MM.1S (cell line): ENCODE data around the gene FEN1.
A peak's percentile ranks its signal among the peaks of the same experiment; 100 is the strongest.

Experiments used
- DNase-seq: peaks from one replicate; pipeline ENCODE4 v3.0.0-alpha.2; 2015
- H2AFZ ChIP-seq: fragments of 300-600 bp; sonication (generic); 2 replicates; pipeline ENCODE4 v1.6.0; 2016; ENCODE audit warnings: antibody characterized with exemption, low read length
- H3F3A ChIP-seq: fragments of 300-600 bp; sonication (generic); 2 replicates; pipeline ENCODE4 v1.6.1; 2016; ENCODE audit warnings: mild to moderate bottlenecking, antibody characterized with exemption, low read length, moderate library complexity, mixed read lengths; ENCODE audit not compliant: insufficient read depth
- H3K27ac ChIP-seq: fragments of 300-600 bp; sonication (generic); 2 replicates; pipeline ENCODE4 v1.5.1; 2016; ENCODE audit warnings: mild to moderate bottlenecking, low read length
- H3K27me3 ChIP-seq: fragments of 300-600 bp; sonication (generic); replicated peaks from 2 replicates; pipeline ENCODE4 v1.6.0; 2016; ENCODE audit warnings: low read length; ENCODE audit not compliant: insufficient read depth
- H3K36me3 ChIP-seq: fragments of 300-600 bp; sonication (generic); replicated peaks from 2 replicates; pipeline ENCODE4 v1.6.1; 2016; ENCODE audit warnings: mild to moderate bottlenecking, low read length, mixed read lengths; ENCODE audit not compliant: insufficient read depth
- H3K4me1 ChIP-seq: fragments of 300-600 bp; sonication (generic); 2 replicates; pipeline ENCODE4 v1.6.1; 2016; ENCODE audit warnings: low read length, mixed read lengths
- H3K4me2 ChIP-seq: fragments of 300-600 bp; sonication (generic); 2 replicates; pipeline ENCODE4 v1.6.0; 2016; ENCODE audit warnings: low read depth, low read length
- H3K4me3 ChIP-seq: fragments of 300-600 bp; sonication (generic); 2 replicates; pipeline ENCODE4 v1.5.1; 2016; ENCODE audit warnings: low read length, mixed read lengths
- H3K79me2 ChIP-seq: fragments of 300-600 bp; sonication (generic); 2 replicates; pipeline ENCODE4 v1.6.1; 2016; ENCODE audit warnings: mixed run types, low read length, mixed read lengths
- H3K9ac ChIP-seq: fragments of 300-600 bp; sonication (generic); 2 replicates; pipeline ENCODE4 v1.6.1; 2016; ENCODE audit warnings: low read length, mixed read lengths
- H3K9me2 ChIP-seq: fragments of 300-600 bp; sonication (generic); replicated peaks from 2 replicates; pipeline ENCODE4 v1.6.1; 2016; ENCODE audit warnings: mild to moderate bottlenecking, low read length, mixed read lengths; ENCODE audit not compliant: insufficient read depth
- H3K9me3 ChIP-seq: fragments of 300-600 bp; sonication (generic); replicated peaks from 2 replicates; pipeline ENCODE4 v1.6.1; 2016; ENCODE audit warnings: mild to moderate bottlenecking, low read length, mixed read lengths; ENCODE audit not compliant: insufficient read depth
- H4K20me1 ChIP-seq: fragments of 300-600 bp; sonication (generic); 2 replicates; pipeline ENCODE4 v1.6.1; 2016; ENCODE audit warnings: mild to moderate bottlenecking, low read length, moderate library complexity, mixed read lengths; ENCODE audit not compliant: insufficient read depth
- EZH2 ChIP-seq: fragments of 300-600 bp; sonication (generic); optimal IDR thresholded peaks from 2 replicates; pipeline ENCODE3; 2017; ENCODE audit warnings: low read depth, mild to moderate bottlenecking, antibody characterized with exemption, low read length, mixed read lengths
- EZH2phosphoT487 ChIP-seq: fragments of 300-600 bp; sonication (generic); IDR thresholded peaks from 2 replicates; pipeline ENCODE4 v1.6.1; 2018; ENCODE audit warnings: antibody characterized with exemption, low read length
- TF ChIP-seq, protein P1 (sequence below): fragments of 300-600 bp; sonication (generic); IDR thresholded peaks from 2 replicates; pipeline ENCODE4 v1.5.1; 2016; ENCODE audit warnings: antibody characterized with exemption, low read length, mixed read lengths

The FEN1 gene

DNA sequence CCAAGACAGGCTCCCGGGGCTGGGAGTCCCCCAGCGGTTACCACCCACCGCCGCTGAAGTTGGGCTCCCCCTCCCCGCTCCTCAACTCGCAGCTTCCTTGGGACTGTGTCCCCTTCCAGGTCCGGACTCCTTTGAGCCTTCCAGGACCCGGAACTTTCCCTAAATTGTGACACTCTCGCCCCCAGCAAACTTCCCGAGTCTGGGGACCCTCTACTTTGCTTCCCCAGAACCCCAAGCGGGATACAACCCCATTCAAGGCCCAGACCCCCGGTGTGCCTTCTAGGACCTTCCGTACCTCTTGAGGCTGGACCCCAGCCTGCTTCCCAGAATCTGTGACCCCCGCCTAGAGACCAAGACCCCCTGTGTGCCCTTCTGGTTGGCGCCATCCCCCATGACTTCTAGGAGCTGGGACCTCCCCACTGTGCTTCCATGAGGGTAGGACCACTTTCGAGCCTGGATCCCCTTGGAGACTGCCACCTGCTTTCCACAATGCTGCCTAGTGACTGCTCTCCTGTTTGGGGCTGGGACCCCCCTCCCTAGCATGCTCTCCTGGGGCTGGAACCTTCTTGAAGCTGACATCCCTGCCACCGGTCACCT lies 39.7 kb upstream of the FEN1 start:
- Histone ChIP-seq H2AFZ (no peak overlapping the region), H3K9ac (no peak overlapping the region)

DNA sequence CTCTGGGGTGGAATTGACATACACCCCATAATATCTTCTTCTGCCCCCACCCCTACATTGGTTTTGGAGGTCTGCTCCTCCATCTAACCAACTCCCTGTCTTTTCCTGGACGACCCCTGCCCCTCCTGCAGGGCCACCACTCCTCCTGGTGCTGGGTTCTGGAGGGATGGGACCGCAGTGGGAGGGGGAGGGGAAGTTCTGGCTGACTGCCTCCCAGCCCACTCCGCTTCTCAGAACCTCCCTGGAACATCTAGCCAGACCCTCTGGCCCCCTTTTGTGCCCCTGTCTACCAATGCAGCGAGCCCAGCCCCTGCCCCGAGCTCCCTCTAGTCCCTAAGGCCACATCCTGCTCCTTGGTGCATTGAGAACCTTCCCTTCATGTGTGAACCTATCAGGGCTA lies 39.0 kb upstream of the FEN1 start:
- H3K36me3 ChIP-seq, result no peaks in the 10 kb centered on the region
- TF ChIP-seq EZH2, result no peak
- TF ChIP-seq EZH2phosphoT487, result no peak
- TF ChIP-seq, protein P1, sequence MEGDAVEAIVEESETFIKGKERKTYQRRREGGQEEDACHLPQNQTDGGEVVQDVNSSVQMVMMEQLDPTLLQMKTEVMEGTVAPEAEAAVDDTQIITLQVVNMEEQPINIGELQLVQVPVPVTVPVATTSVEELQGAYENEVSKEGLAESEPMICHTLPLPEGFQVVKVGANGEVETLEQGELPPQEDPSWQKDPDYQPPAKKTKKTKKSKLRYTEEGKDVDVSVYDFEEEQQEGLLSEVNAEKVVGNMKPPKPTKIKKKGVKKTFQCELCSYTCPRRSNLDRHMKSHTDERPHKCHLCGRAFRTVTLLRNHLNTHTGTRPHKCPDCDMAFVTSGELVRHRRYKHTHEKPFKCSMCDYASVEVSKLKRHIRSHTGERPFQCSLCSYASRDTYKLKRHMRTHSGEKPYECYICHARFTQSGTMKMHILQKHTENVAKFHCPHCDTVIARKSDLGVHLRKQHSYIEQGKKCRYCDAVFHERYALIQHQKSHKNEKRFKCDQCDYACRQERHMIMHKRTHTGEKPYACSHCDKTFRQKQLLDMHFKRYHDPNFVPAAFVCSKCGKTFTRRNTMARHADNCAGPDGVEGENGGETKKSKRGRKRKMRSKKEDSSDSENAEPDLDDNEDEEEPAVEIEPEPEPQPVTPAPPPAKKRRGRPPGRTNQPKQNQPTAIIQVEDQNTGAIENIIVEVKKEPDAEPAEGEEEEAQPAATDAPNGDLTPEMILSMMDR, result no peak
- no peak overlapping the region for H2AFZ ChIP-seq
- no peaks in the 10 kb centered on the region; the same call in 1 of the 2 replicates for H3K4me1 ChIP-seq
- no peak overlapping the region for H3K27ac ChIP-seq
- no peaks in the 10 kb centered on the region for H3K9me2 ChIP-seq
- no peak overlapping the region for H3K9ac ChIP-seq
- no peaks in the 10 kb centered on the region for H4K20me1 ChIP-seq
- H3K79me2 ChIP-seq, result no peaks in the 10 kb centered on the region
- DNase-seq, result no peak
- no peaks in the 10 kb centered on the region for H3F3A ChIP-seq
- H3K9me3 ChIP-seq, result no peaks in the 10 kb centered on the region
- H3K4me2 ChIP-seq, result no peak overlapping the region
- no peak overlapping the region for H3K4me3 ChIP-seq
- H3K27me3 ChIP-seq, result peaks cover 86% of the 10 kb centered on the region

More for the DNA sequence above, 39.7 kb upstream of the FEN1 start:
- no peaks in the 10 kb centered on the region for H3K9me2 ChIP-seq
- no peaks in the 10 kb centered on the region for H3K79me2 ChIP-seq
- H3K27ac ChIP-seq, result no peak overlapping the region
- no peaks in the 10 kb centered on the region for H4K20me1 ChIP-seq
- peak overlapping the region; percentile 22; the same call in 1 of the 2 replicates for H3K4me3 ChIP-seq
- DNase-seq, result no peak
- peaks cover 86% of the 10 kb centered on the region for H3K27me3 ChIP-seq
- H3K4me1 ChIP-seq, result no peaks in the 10 kb centered on the region; the same call in 1 of the 2 replicates
- no peaks in the 10 kb centered on the region for H3K36me3 ChIP-seq
- TF ChIP-seq, protein P1, result no peak
- no peaks in the 10 kb centered on the region for H3K9me3 ChIP-seq
- no peaks in the 10 kb centered on the region for H3F3A ChIP-seq
- peak overlapping the region; percentile 69; the same call in 1 of the 2 replicates for H3K4me2 ChIP-seq

DNA sequence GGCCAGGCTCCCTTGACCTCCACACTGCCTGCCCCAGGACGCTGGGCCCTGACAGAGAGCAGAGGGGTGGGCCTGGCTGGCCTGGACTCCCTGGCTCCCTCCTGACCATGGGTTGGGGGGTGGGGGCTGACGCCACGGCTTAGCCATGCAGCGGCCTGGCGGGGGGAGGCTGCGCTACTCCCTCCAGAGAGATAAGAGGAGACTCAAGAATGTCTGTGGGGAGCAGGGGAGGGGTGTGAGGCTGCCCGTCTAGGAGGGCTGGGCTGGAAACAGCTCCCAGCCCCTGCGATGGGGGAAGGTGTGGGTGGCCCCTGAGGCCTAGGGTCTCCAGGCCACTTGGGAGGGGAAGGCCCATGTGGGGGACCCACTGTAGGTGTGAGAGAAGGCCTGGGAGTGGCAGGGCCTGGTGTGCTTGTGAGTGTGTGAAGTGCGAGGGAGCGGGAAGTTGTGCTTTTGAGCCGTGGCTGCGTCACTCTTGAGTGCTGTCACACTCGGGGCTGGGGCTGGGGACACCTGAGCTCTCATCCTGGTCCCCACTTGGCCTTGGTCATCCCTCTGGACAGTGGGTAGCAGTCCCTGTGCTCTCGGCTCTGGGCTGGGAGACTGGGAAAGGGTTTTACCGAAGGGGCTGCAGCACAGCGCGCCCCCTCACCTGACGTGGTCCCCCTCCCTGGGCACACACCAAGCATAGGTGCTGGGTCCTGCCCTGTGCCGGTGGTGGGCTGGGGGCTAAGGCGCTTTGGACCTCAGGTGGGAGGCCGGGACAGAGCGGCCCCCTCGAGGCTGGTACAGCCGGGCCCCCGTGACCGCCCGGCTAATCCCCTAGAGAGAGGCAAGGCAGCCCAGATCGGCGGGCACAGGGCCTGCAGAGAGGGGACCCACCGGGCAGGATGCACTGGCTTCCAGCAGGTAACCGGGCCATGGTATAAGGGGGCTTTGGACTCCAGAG lies 37.9 kb upstream of the FEN1 start:
- no peaks in the 10 kb centered on the region; the same call in 1 of the 2 replicates for H3K4me1 ChIP-seq
- no peak overlapping the region for H3K27ac ChIP-seq
- no peaks in the 10 kb centered on the region for H3F3A ChIP-seq
- TF ChIP-seq EZH2, result no peak
- TF ChIP-seq, protein P1, result no peak
- TF ChIP-seq EZH2phosphoT487, result no peak
- peaks cover 81% of the 10 kb centered on the region for H3K27me3 ChIP-seq
- no peaks in the 10 kb centered on the region for H3K36me3 ChIP-seq
- no peak overlapping the region for H3K4me3 ChIP-seq
- H3K9me2 ChIP-seq, result no peaks in the 10 kb centered on the region
- H3K9me3 ChIP-seq, result no peaks in the 10 kb centered on the region
- H3K4me2 ChIP-seq, result no peak overlapping the region
- no peak overlapping the region for H3K9ac ChIP-seq
- no peaks in the 10 kb centered on the region for H4K20me1 ChIP-seq
- no peaks in the 10 kb centered on the region for H3K79me2 ChIP-seq
- DNase-seq, result no peak
- H2AFZ ChIP-seq, result no peak overlapping the region
